Measurements from ENCODE around the gene NPLOC4. TPM values are rescaled to one million over a fixed set of nuclear protein-coding genes. Genes with fewer than 3 reads are reported as not detected.

The NPLOC4 gene
- 75.4 and 83.9 TPM in 2 replicates for total RNA-seq

GRCh38 chr17:81636505-81637288 lies at the start of gene NPLOC4, which contains the start of gene TSPAN10:
TSS of gene NPLOC4 (minus strand) at chr17:81637112. CDS start at chr17:81636930, 182 bp downstream.
TSS of gene TSPAN10 (plus strand) at chr17:81637196. CDS start at chr17:81642413, 5,217 bp downstream.

GRCh38 chr17:81683584-81684441 lies 46.9 kb upstream of the NPLOC4 start, which contains the start of the genes ARL16 and HGS:
TSS of gene ARL16 (minus strand) at chr17:81683797. CDS start at chr17:81683753, 44 bp downstream.
TSS of gene HGS (plus strand) at chr17:81684011. CDS start at chr17:81684067, 56 bp downstream.

GRCh38 chr17:81666342-81667191 lies 29.7 kb upstream of the NPLOC4 start, which contains the start of the genes CCDC137 and OXLD1:
TSS of gene CCDC137 (plus strand) at chr17:81666737. CDS start at chr17:81666767, 30 bp downstream.
TSS of gene OXLD1 (minus strand) at chr17:81666605. CDS start at chr17:81666577, 28 bp downstream.

GRCh38 chr17:81656118-81656743 lies 19.3 kb upstream of the NPLOC4 start, which contains the start of gene PDE6G:
TSS of gene PDE6G (minus strand) at chr17:81656542. CDS start at chr17:81653305, 3,237 bp downstream.

GRCh38 chr17:81552244-81553017 lies 84.5 kb downstream of the NPLOC4 start, which contains the start of gene FAAP100:
TSS of gene FAAP100 (minus strand) at chr17:81552353. CDS start at chr17:81552330, 23 bp downstream.

GRCh38 chr17:81527591-81528383 lies 109.1 kb downstream of the NPLOC4 start, which contains the start of gene FSCN2:
TSS of gene FSCN2 (plus strand) at chr17:81528377. CDS start at chr17:81528532, 155 bp downstream.

GRCh38 chr17:81512562-81513371 lies 124.1 kb downstream of the NPLOC4 start, which contains the start of gene ACTG1:
TSS of gene ACTG1 (minus strand) at chr17:81512799. CDS start at chr17:81512354, 445 bp downstream.

Other genes starting within 250 kb of the NPLOC4 start
- 1.7 and 3.9 TPM in 2 replicates for gene BAHCC1, start 241.7 kb downstream of the NPLOC4 start, total RNA-seq
- 7,045 and 11,034 TPM in 2 replicates for gene ACTG1, start 124.3 kb downstream of the NPLOC4 start, total RNA-seq
- gene FSCN2, start 108.7 kb downstream of the NPLOC4 start, total RNA-seq = 0.65 TPM in 1 of 2 replicates, not detected in the other
- 19.5 and 19.8 TPM in 2 replicates for gene FAAP100, start 84.8 kb downstream of the NPLOC4 start, total RNA-seq
- gene TSPAN10, start 84 bp upstream of the NPLOC4 start, total RNA-seq = 0.32 and 0.46 TPM in 2 replicates
- 0.76 and 0.97 TPM in 2 replicates for gene PDE6G, start 19.4 kb upstream of the NPLOC4 start, total RNA-seq
- 33.7 and 39.6 TPM in 2 replicates for gene OXLD1, start 29.5 kb upstream of the NPLOC4 start, total RNA-seq
- gene CCDC137, start 29.6 kb upstream of the NPLOC4 start, total RNA-seq = 9.3 and 10.7 TPM in 2 replicates
- gene ARL16, start 46.7 kb upstream of the NPLOC4 start, total RNA-seq = 21.1 and 39.6 TPM in 2 replicates
- 64.3 and 78.6 TPM in 2 replicates for gene HGS, start 46.9 kb upstream of the NPLOC4 start, total RNA-seq
- gene MRPL12, start 66.3 kb upstream of the NPLOC4 start, total RNA-seq = 11.0 and 13.7 TPM in 2 replicates
- gene SLC25A10, start 75.2 kb upstream of the NPLOC4 start, total RNA-seq = 17.5 and 21.6 TPM in 2 replicates
- gene GCGR, start 167.0 kb upstream of the NPLOC4 start, total RNA-seq = not detected in 2 replicates
- gene MCRIP1, start 196.2 kb upstream of the NPLOC4 start, total RNA-seq = 126 and 148 TPM in 2 replicates
- gene PPP1R27, start 197.9 kb upstream of the NPLOC4 start, total RNA-seq = not detected in 2 replicates
- gene P4HB, start 223.4 kb upstream of the NPLOC4 start, total RNA-seq = 648 and 838 TPM in 2 replicates
- gene ARHGDIA, start 234.2 kb upstream of the NPLOC4 start, total RNA-seq = 59.0 and 168 TPM in 2 replicates

Measured in epithelial cell of umbilical artery (primary cell).